GM23338 (cell line): ENCODE results near the gene CHST11. TPM values are rescaled to one million over a fixed set of nuclear protein-coding genes. Genes with fewer than 3 reads are reported as not detected.

Source experiments
- ATAC-seq: fragments of 200-7000 bp; cut with Tn5 transposase; 3 replicates; pipeline ENCODE4 v1.9.1; 2020
- DNase-seq: peaks from one replicate; pipeline ENCODE4 v3.0.0-alpha.2; 2015; ENCODE audit warnings: low spot score
- H2AFZ ChIP-seq: fragments of 200-600 bp; sonication (generic); 2 replicates; pipeline ENCODE4 v1.8.0; 2016; ENCODE audit warnings: antibody characterized with exemption, mild to moderate bottlenecking, moderate library complexity
- H3F3A ChIP-seq: fragments of 200-600 bp; sonication (generic); replicated peaks from 2 replicates; pipeline ENCODE4 v1.8.0; 2017; ENCODE audit warnings: antibody characterized with exemption, mixed run types, low read depth
- H3K27ac ChIP-seq: fragments of 200-600 bp; sonication (generic); 2 replicates; pipeline ENCODE4 v1.6.1; 2016; ENCODE audit warnings: low read depth
- H3K27me3 ChIP-seq: fragments of 200-600 bp; sonication (generic); 2 replicates; pipeline ENCODE4 v1.8.0; 2016; ENCODE audit warnings: mild to moderate bottlenecking, mixed run types, moderate library complexity; ENCODE audit not compliant: insufficient read depth
- H3K36me3 ChIP-seq: fragments of 200-600 bp; sonication (generic); 2 replicates; pipeline ENCODE4 v1.8.0; 2016; ENCODE audit warnings: mild to moderate bottlenecking; ENCODE audit not compliant: insufficient read depth
- H3K4me1 ChIP-seq: fragments of 200-600 bp; sonication (generic); 2 replicates; pipeline ENCODE4 v1.8.0; 2016; ENCODE audit warnings: mild to moderate bottlenecking, moderate library complexity; ENCODE audit not compliant: insufficient read depth
- H3K4me2 ChIP-seq: fragments of 200-600 bp; sonication (generic); 2 replicates; pipeline ENCODE4 v1.7.1; 2017; ENCODE audit warnings: mixed run types
- H3K4me3 ChIP-seq: fragments of 200-600 bp; sonication (generic); 2 replicates; pipeline ENCODE4 v1.6.1; 2016; ENCODE audit warnings: mixed run types
- H3K79me2 ChIP-seq: fragments of 200-600 bp; sonication (generic); replicated peaks from 2 replicates; pipeline ENCODE4 v1.8.0; 2017; ENCODE audit warnings: mild to moderate bottlenecking; ENCODE audit not compliant: insufficient read depth
- H3K9me2 ChIP-seq: fragments of 200-600 bp; sonication (generic); 2 replicates; pipeline ENCODE4 v1.8.0; 2017; ENCODE audit not compliant: insufficient read depth
- H4K20me1 ChIP-seq: fragments of 200-600 bp; sonication (generic); replicated peaks from 2 replicates; pipeline ENCODE4 v1.8.0; 2017; ENCODE audit warnings: mild to moderate bottlenecking; ENCODE audit not compliant: insufficient read depth
- H3K27ac Mint-ChIP-seq: 2 replicates; pipeline ENCODE4 v1.8.0; 2020; ENCODE audit warnings: inconsistent platforms, mild to moderate bottlenecking, moderate library complexity, mixed read lengths
- H3K27me3 Mint-ChIP-seq: 3 replicates; pipeline ENCODE4 v1.8.0; 2022; ENCODE audit warnings: low read depth, mild to moderate bottlenecking, moderate library complexity, mixed read lengths, inconsistent platforms; ENCODE audit not compliant: insufficient read depth, poor library complexity
- H3K36me3 Mint-ChIP-seq: 3 replicates; pipeline ENCODE4 v1.8.0; 2021; ENCODE audit warnings: low read depth, mild to moderate bottlenecking, inconsistent platforms, moderate library complexity, mixed read lengths
- H3K4me1 Mint-ChIP-seq: 3 replicates; pipeline ENCODE4 v1.8.0; 2020; ENCODE audit warnings: mild to moderate bottlenecking, inconsistent platforms, mixed read lengths
- H3K4me3 Mint-ChIP-seq: 3 replicates; pipeline ENCODE4 v1.8.0; 2021; ENCODE audit warnings: moderate library complexity, mild to moderate bottlenecking, inconsistent platforms, mixed read lengths
- H3K9me3 Mint-ChIP-seq: 3 replicates; pipeline ENCODE4 v1.8.0; 2020; ENCODE audit warnings: moderate library complexity, mild to moderate bottlenecking, inconsistent platforms, mixed read lengths
- CREB1 ChIP-seq: fragments of 250-450 bp; sonication (Bioruptor Pico); IDR thresholded peaks from 2 replicates; pipeline ENCODE4 v1.5.0; 2020; ENCODE audit warnings: low read depth, mild to moderate bottlenecking, moderate library complexity
- EZH2 ChIP-seq: fragments of 200-600 bp; sonication (generic); IDR thresholded peaks from one replicate; pipeline ENCODE4 v1.8.0; 2017; ENCODE audit warnings: antibody characterized with exemption, mild to moderate bottlenecking, low read depth; ENCODE audit not compliant: unreplicated experiment
- EZH2phosphoT487 ChIP-seq: fragments of 200-600 bp; sonication (generic); IDR thresholded peaks from one replicate; pipeline ENCODE4 v1.8.1; 2018; ENCODE audit warnings: antibody characterized with exemption; ENCODE audit not compliant: unreplicated experiment
- JUNB ChIP-seq: IDR thresholded peaks from one replicate; pipeline ENCODE4 v1.6.1; 2016; ENCODE audit warnings: antibody characterized with exemption; ENCODE audit not compliant: unreplicated experiment
- NANOG ChIP-seq: IDR thresholded peaks from 2 replicates; pipeline ENCODE4 v1.6.1; 2016; ENCODE audit warnings: antibody characterized with exemption, borderline replicate concordance
- POLR2AphosphoS5 ChIP-seq: IDR thresholded peaks from 2 replicates; pipeline ENCODE4 v1.6.1; 2016; ENCODE audit warnings: antibody characterized with exemption, low read depth
- STAT1 ChIP-seq: IDR thresholded peaks from one replicate; pipeline ENCODE4 v1.6.1; 2016; ENCODE audit warnings: antibody characterized with exemption; ENCODE audit not compliant: unreplicated experiment
- ZNF114 ChIP-seq: fragments of 250-450 bp; sonication (Bioruptor Pico); IDR thresholded peaks from 2 replicates; pipeline ENCODE4 v1.5.0; 2020; ENCODE audit warnings: mild to moderate bottlenecking, moderate library complexity
- ZNF331 ChIP-seq: fragments of 250-450 bp; sonication (Bioruptor Pico); IDR thresholded peaks from 2 replicates; pipeline ENCODE4 v1.5.0; 2020; ENCODE audit warnings: low read depth, mild to moderate bottlenecking, moderate library complexity
- polyA plus RNA-seq: library from polyadenylated mRNA; unstranded; fragments of >200 nt; fragmentation: Nextera tagmentation; extraction: Ambion mirVana; gene quantifications from 2 replicates; pipeline ENCODE4 v1.2.1, GENCODE V29; 2016
- total RNA-seq: library from RNA; depleted of rRNA; stranded (reverse); fragments of >200 nt; shearing (Covaris generic); gene quantifications from 2 replicates; pipeline ENCODE4 v1.2.3, GENCODE V29; 2014

The CHST11 gene
- total and polyA plus RNA-seq, 2 experiments from 2014 or later, result 7.7 to 25.7 TPM

GRCh38 chr12:104575442-104576186, 118.9 kb downstream of the CHST11 start:
- Histone ChIP-seq H2AFZ (no peak overlapping the region), H3K27me3 (no peaks in the 10 kb centered on the region), H3K79me2 (no peaks in the 10 kb centered on the region), H3K27ac (no peak overlapping the region), H3K4me1 (no peaks in the 10 kb centered on the region; the same call in 1 of the 2 replicates), H3F3A (no peaks in the 10 kb centered on the region), H3K36me3 (no peaks in the 10 kb centered on the region), H3K4me2 (no peak overlapping the region), H4K20me1 (no peaks in the 10 kb centered on the region), H3K9me2 (no peaks in the 10 kb centered on the region), H3K4me3 (no peak overlapping the region)
- Mint-ChIP-seq H3K4me3 (no peak overlapping the region), H3K4me1 (peaks cover 7% of the 10 kb centered on the region), H3K36me3 (peaks cover 4% of the 10 kb centered on the region; the same call in 2 of the 3 replicates), H3K9me3 (no peaks in the 10 kb centered on the region), H3K27me3 (peaks cover 5% of the 10 kb centered on the region), H3K27ac (no peak overlapping the region)
- ATAC-seq (no peak), DNase-seq (no peak)
- no peak for TF ChIP-seq JUNB
- TF ChIP-seq EZH2phosphoT487, result no peak

DNA sequence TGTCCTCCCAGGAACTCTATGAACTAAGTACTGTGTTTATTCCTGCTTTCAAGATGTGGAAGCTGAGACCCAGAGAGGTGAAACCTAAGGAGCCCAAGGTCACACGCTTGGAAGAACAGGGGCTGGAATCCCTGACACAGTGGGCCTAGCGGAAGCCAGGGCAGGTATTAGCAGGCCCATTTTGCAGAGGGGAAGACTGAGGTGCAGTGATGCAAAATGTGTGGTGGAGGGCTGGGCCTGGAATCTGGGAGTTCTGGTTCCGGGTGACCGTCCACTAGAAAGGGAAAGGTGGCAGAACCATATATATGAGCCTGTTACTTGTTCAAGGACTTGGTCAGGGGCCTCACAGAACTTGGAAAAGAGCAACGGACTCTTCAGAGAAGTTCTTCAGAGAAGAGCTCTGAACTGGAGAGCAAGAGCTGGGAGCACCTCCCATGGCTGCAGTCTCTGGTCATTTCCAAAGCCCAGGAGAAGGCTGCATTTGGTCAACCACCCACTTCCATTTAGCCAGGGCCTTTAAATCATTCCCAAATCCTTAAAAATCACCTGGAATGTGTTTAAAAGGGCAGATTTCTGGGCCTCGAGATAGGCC, 119.5 kb downstream of the CHST11 start:
- no peaks in the 10 kb centered on the region for H3K9me2 ChIP-seq
- no peak overlapping the region for H2AFZ ChIP-seq
- no peaks in the 10 kb centered on the region for H3K36me3 ChIP-seq
- H3K36me3 Mint-ChIP-seq, result peaks cover 4% of the 10 kb centered on the region; the same call in 2 of the 3 replicates
- H3K27ac Mint-ChIP-seq, result no peak overlapping the region
- no peaks in the 10 kb centered on the region for H3K27me3 ChIP-seq
- TF ChIP-seq EZH2 (no peak), STAT1 (no peak), NANOG (no peak), JUNB (no peak)
- no peak for DNase-seq
- no peak overlapping the region for H3K4me3 Mint-ChIP-seq
- no peaks in the 10 kb centered on the region for H4K20me1 ChIP-seq
- H3K27ac ChIP-seq, result no peak overlapping the region
- ATAC-seq, result no peak
- H3K27me3 Mint-ChIP-seq, result peaks cover 5% of the 10 kb centered on the region
- H3K4me1 Mint-ChIP-seq, result peaks cover 7% of the 10 kb centered on the region
- H3K4me3 ChIP-seq, result no peak overlapping the region
- H3F3A ChIP-seq, result no peaks in the 10 kb centered on the region
- H3K4me1 ChIP-seq, result no peaks in the 10 kb centered on the region; the same call in 1 of the 2 replicates
- H3K4me2 ChIP-seq, result no peak overlapping the region
- H3K9me3 Mint-ChIP-seq, result no peaks in the 10 kb centered on the region
- no peaks in the 10 kb centered on the region for H3K79me2 ChIP-seq

DNA sequence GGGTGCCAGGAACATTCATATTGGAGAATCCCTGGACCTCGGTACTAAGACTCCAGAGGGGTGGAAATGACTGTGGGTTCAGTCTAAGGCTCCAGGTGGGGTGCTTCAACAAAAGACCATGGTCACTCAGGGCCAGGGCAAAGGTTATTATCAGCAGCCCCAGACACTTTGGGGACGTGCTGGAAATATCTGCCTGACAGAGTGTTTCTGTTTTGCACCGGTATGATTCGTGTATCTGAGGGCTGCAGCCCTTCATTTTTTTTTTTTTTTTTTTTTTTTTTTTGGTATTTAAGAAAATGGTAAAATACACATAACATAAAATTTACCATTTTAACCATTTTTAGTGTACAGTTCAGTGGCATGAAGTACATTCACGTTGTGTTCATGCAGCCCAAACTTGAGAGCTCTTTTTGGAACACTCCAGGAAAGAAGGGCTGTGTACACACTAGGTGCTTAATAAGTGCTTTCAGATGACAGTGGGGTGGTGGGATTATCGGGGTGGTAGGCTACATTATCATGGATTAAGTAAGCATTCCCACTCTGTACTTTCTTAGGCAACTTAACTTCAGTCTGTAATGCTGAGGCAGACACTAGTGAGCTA, 120.3 kb downstream of the CHST11 start:
- H3K4me1 Mint-ChIP-seq, result peaks cover 7% of the 10 kb centered on the region
- Histone ChIP-seq H3K79me2 (no peaks in the 10 kb centered on the region), H3K27me3 (no peaks in the 10 kb centered on the region), H3K9me2 (no peaks in the 10 kb centered on the region), H3K4me2 (no peak overlapping the region), H3K4me1 (no peaks in the 10 kb centered on the region; the same call in 1 of the 2 replicates), H3K27ac (no peak overlapping the region), H4K20me1 (no peaks in the 10 kb centered on the region), H3F3A (no peaks in the 10 kb centered on the region), H3K36me3 (no peaks in the 10 kb centered on the region), H3K4me3 (no peak overlapping the region), H2AFZ (no peak overlapping the region)
- peaks cover 4% of the 10 kb centered on the region; the same call in 2 of the 3 replicates for H3K36me3 Mint-ChIP-seq
- ATAC-seq (no peak), DNase-seq (no peak)
- no peaks in the 10 kb centered on the region for H3K9me3 Mint-ChIP-seq
- H3K27me3 Mint-ChIP-seq, result peaks cover 6% of the 10 kb centered on the region
- no peak overlapping the region for H3K4me3 Mint-ChIP-seq
- H3K27ac Mint-ChIP-seq, result no peak overlapping the region
- TF ChIP-seq CREB1 (no peak), STAT1 (no peak), POLR2AphosphoS5 (no peak), NANOG (no peak), JUNB (no peak), EZH2phosphoT487 (no peak), ZNF331 (CRISPR knock-in tag) (no peak), ZNF114 (CRISPR knock-in tag) (no peak), EZH2 (no peak)
